HFFc6 (cell line): ENCODE results near the gene RPL22L1. TPM values are rescaled to one million over a fixed set of nuclear protein-coding genes. Genes with fewer than 3 reads are reported as not detected.

ENCODE experiments used
- DNase-seq: peaks from one replicate; pipeline ENCODE4 v3.0.0-alpha.2; 2018
- H3K27ac Mint-ChIP-seq: 2 replicates; pipeline ENCODE4 v1.8.0; 2020; ENCODE audit warnings: mild to moderate bottlenecking, mixed read lengths
- H3K27me3 Mint-ChIP-seq: 2 replicates; pipeline ENCODE4 v1.8.0; 2021; ENCODE audit warnings: mild to moderate bottlenecking, moderate library complexity, mixed read lengths; ENCODE audit not compliant: insufficient read depth
- H3K36me3 Mint-ChIP-seq: 2 replicates; pipeline ENCODE4 v1.8.0; 2021; ENCODE audit warnings: low read depth, mixed read lengths
- H3K4me1 Mint-ChIP-seq: 2 replicates; pipeline ENCODE4 v1.8.0; 2020; ENCODE audit warnings: low read depth, mixed read lengths
- H3K4me3 Mint-ChIP-seq: 2 replicates; pipeline ENCODE4 v1.8.0; 2020; ENCODE audit warnings: mild to moderate bottlenecking, moderate library complexity, mixed read lengths
- H3K9me3 Mint-ChIP-seq: 2 replicates; pipeline ENCODE4 v1.8.0; 2020; ENCODE audit warnings: mild to moderate bottlenecking, mixed read lengths
- total RNA-seq, 6 experiments: library from RNA; stranded (reverse); fragmentation: NEBNext Ultra II Directional; extraction: Animal tissue kit (Norgen Biotek cat#: 25700); gene quantifications; 2 replicates in 1 of 6; 3 replicates in 5 of 6; pipeline ENCODE4 v1.2.3, GENCODE V29; 2021
- TF ChIP-seq, protein P1 (sequence below): fragments of 200-600 bp; sonication (generic); IDR thresholded peaks from 2 replicates; pipeline ENCODE4 v1.5.0; 2021; ENCODE audit warnings: antibody characterized with exemption, mild to moderate bottlenecking

RPL22L1 gene
- total RNA-seq, 6 experiments from 2014 or later: 145 to 211 (median 166) TPM

- H3K4me1 Mint-ChIP-seq: peaks cover 11% of the 10 kb centered on the region
Measured at GRCh38 chr3:170868577-170869238, 1.3 kb downstream of the RPL22L1 start.

DNA sequence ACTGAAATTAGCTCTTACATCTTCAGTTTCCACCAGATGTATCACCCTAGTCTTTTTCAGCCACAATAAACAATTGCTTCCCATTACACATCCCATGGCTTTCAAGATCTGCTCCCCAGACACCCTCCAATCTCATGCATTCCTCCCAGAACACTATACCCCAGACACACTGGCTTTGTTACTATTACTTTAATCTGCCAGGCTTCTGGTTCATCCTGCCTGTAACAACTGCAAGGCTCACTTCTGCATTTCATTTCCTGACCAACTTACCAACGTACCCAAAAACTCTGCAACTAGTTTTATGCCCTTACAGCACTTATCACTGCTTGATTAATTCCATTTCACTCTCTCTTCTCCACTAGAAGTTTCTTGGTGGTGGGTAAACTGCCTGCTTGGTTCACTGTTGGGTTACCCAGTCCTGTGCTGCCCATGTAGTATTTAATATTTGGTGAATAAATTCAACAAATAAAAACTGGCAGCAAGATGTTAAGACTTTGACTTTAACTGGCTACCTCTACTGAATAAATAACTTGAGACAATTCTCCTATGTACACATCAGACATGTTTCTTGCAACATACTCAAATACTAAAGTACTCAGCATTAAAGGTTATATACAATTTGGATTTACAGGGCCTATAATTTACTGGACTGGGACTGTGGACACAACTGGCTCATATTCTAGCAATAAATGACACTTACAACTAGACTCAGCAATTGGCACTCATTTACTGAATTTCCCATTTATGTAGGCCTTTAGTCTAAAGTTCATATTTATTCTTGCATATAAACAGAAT lies 2.7 kb downstream of the RPL22L1 start:
- DNase-seq: no peak
- TF ChIP-seq, protein P1, sequence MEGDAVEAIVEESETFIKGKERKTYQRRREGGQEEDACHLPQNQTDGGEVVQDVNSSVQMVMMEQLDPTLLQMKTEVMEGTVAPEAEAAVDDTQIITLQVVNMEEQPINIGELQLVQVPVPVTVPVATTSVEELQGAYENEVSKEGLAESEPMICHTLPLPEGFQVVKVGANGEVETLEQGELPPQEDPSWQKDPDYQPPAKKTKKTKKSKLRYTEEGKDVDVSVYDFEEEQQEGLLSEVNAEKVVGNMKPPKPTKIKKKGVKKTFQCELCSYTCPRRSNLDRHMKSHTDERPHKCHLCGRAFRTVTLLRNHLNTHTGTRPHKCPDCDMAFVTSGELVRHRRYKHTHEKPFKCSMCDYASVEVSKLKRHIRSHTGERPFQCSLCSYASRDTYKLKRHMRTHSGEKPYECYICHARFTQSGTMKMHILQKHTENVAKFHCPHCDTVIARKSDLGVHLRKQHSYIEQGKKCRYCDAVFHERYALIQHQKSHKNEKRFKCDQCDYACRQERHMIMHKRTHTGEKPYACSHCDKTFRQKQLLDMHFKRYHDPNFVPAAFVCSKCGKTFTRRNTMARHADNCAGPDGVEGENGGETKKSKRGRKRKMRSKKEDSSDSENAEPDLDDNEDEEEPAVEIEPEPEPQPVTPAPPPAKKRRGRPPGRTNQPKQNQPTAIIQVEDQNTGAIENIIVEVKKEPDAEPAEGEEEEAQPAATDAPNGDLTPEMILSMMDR: no peak
- H3K9me3 Mint-ChIP-seq: peaks cover 6% of the 10 kb centered on the region
- H3K36me3 Mint-ChIP-seq: peaks cover 34% of the 10 kb centered on the region
- H3K4me3 Mint-ChIP-seq: peak overlapping the region; percentile 99
- peak overlapping the region; percentile 53 for H3K27ac Mint-ChIP-seq
- H3K4me1 Mint-ChIP-seq: peaks cover 16% of the 10 kb centered on the region
- peaks cover 7% of the 10 kb centered on the region for H3K27me3 Mint-ChIP-seq

More at GRCh38 chr3:170868577-170869238, 1.3 kb downstream of the RPL22L1 start:
- Mint-ChIP-seq H3K27ac (peak overlapping the region; percentile 99), H3K4me3 (peak overlapping the region; percentile 99), H3K9me3 (peaks cover 6% of the 10 kb centered on the region), H3K36me3 (peaks cover 34% of the 10 kb centered on the region), H3K27me3 (peaks cover 9% of the 10 kb centered on the region)
- TF ChIP-seq, protein P1: no peak
- DNase-seq: no peak

- Mint-ChIP-seq H3K4me3 (no peak overlapping the region), H3K27ac (peak overlapping the region; percentile 53; the same call in 1 of the 2 replicates), H3K27me3 (peaks cover 7% of the 10 kb centered on the region), H3K9me3 (peaks cover 6% of the 10 kb centered on the region), H3K4me1 (peaks cover 16% of the 10 kb centered on the region), H3K36me3 (peaks cover 34% of the 10 kb centered on the region)
- TF ChIP-seq, protein P1: no peak
- DNase-seq: no peak
Measured at GRCh38 chr3:170866499-170866898, 3.5 kb downstream of the RPL22L1 start.

GRCh38 chr3:170865209-170866094 lies 4.5 kb downstream of the RPL22L1 start:
- H3K4me3 Mint-ChIP-seq: no peak overlapping the region
- H3K27me3 Mint-ChIP-seq: peaks cover 7% of the 10 kb centered on the region
- TF ChIP-seq, protein P1: no peak
- H3K4me1 Mint-ChIP-seq: peaks cover 16% of the 10 kb centered on the region
- peaks cover 34% of the 10 kb centered on the region for H3K36me3 Mint-ChIP-seq
- no peak overlapping the region for H3K27ac Mint-ChIP-seq
- H3K9me3 Mint-ChIP-seq: peaks cover 6% of the 10 kb centered on the region
- DNase-seq: no peak

GRCh38 chr3:170864525-170865208 lies 5.3 kb downstream of the RPL22L1 start:
- no peak overlapping the region for H3K4me3 Mint-ChIP-seq

More at GRCh38 chr3:170864525-170865208, 5.3 kb downstream of the RPL22L1 start:
- Mint-ChIP-seq H3K27ac (no peak overlapping the region), H3K36me3 (peaks cover 29% of the 10 kb centered on the region), H3K9me3 (peaks cover under 1% of the 10 kb centered on the region; the same call in 1 of the 2 replicates), H3K4me1 (peaks cover 16% of the 10 kb centered on the region), H3K27me3 (peaks cover 3% of the 10 kb centered on the region; the same call in 1 of the 2 replicates)
- DNase-seq: peak; percentile 27
- TF ChIP-seq, protein P1: peak; percentile 15; the same call in 1 of the 2 replicates
